Tibial nerve (tissue), 4 donors: ENCODE data around the gene STRN3. TPM values are rescaled to one million over a fixed set of nuclear protein-coding genes. Genes with fewer than 3 reads are reported as not detected.

Experiments used
- DNase-seq, 2 donors: peaks; one replicate each; pipeline ENCODE4 v3.0.0-alpha.2; 2019; ENCODE audit warnings: low spot score in 2 of 2
- H3K27ac ChIP-seq, 4 donors: fragments of 200-600 bp; sonication (generic) in 3 of 4; one replicate each; pipeline ENCODE4 v1.5.1; 2017 to 2019; ENCODE audit warnings: mild to moderate bottlenecking in 1 of 4
- H3K27me3 ChIP-seq, 2 donors: fragments of 200-600 bp; sonication (generic) in 1 of 2; one replicate each; pipeline versions ENCODE4 v1.5.1 to v1.6.0; 2017 to 2019
- H3K36me3 ChIP-seq, 3 donors: fragments of 200-600 bp; sonication (generic); one replicate each; pipeline ENCODE4 v1.5.1; 2018 to 2019
- H3K4me1 ChIP-seq, 4 donors: fragments of 200-600 bp; sonication (generic) in 3 of 4; one replicate each; pipeline ENCODE4 v1.5.1; 2017 to 2019
- H3K4me3 ChIP-seq, 4 donors: fragments of 200-600 bp; sonication (generic) in 3 of 4; one replicate each; pipeline ENCODE4 v1.5.1; 2017 to 2019; ENCODE audit warnings: mild to moderate bottlenecking in 1 of 4, moderate library complexity in 1 of 4
- H3K9me3 ChIP-seq, 4 donors: fragments of 200-600 bp; sonication (generic) in 3 of 4; one replicate each; pipeline ENCODE4 v1.5.1; 2017 to 2019
- CTCF ChIP-seq, 5 experiments: fragments of 200-600 bp in 3 of 5; fragments of 450-650 bp in 2 of 5; sonication (generic) in 3 of 5; IDR thresholded peaks; one replicate each; pipeline ENCODE4 v1.5.1; 2016 to 2019; ENCODE audit warnings: antibody characterized with exemption in 5 of 5, mild to moderate bottlenecking in 3 of 5, moderate library complexity in 2 of 5
- EP300 ChIP-seq, 2 donors: sonication (generic); formaldehyde crosslinking; IDR thresholded peaks; one replicate each; pipeline ENCODE4 v1.6.1; 2017; ENCODE audit warnings: antibody characterized with exemption in 2 of 2, mild to moderate bottlenecking in 1 of 2
- POLR2A ChIP-seq, 2 donors: fragments of 450-650 bp; IDR thresholded peaks; one replicate each; pipeline ENCODE4 v1.6.1; 2017; ENCODE audit warnings: antibody characterized with exemption in 2 of 2, mild to moderate bottlenecking in 2 of 2, moderate library complexity in 2 of 2
- WGBS, 2 donors: methylation state at CpG; one replicate each; pipeline ENCODE4 v1.1.5; 2018; 5-methylcytosine and 5-hydroxymethylcytosine counted together
- total RNA-seq, 4 donors: library from RNA; depleted of rRNA; stranded (reverse); fragments of >200 nt; gene quantifications; one replicate each; pipeline ENCODE4 v1.1.0, GENCODE V29; 2016

STRN3 gene
- total RNA-seq, 4 donors from 2014 or later = 33.5 to 68.8 (median 57.0) TPM

- Histone ChIP-seq H3K9me3 (peaks cover 0 to 21% (median 7%) of the 10 kb centered on the region in 4 donors), H3K4me1 (peaks cover 0 to 5% (median 2%) of the 10 kb centered on the region in 4 donors), H3K27ac (no peak overlapping the region), H3K27me3 (no peaks in the 10 kb centered on the region), H3K36me3 (peaks cover 0 to 57% (median 0%) of the 10 kb centered on the region in 3 donors), H3K4me3 (no peak overlapping the region)
- no peak for DNase-seq
- TF ChIP-seq EP300 (IDR thresholded peaks at IDR 0.05) (no peak), POLR2A (IDR thresholded peaks at IDR 0.05) (no peak), CTCF (IDR thresholded peaks at IDR 0.05) (no peak)
- 76% methylated on average over 3 of the region's 3 CpGs for WGBS, 2 donors
These were observed 25.4 kb downstream of the STRN3 start for GRCh38 chr14:31000629-31001338.

GRCh38 chr14:30999038-30999773 is 27.0 kb downstream of the STRN3 start:
- peaks cover 0 to 21% (median 5%) of the 10 kb centered on the region in 4 donors for H3K4me1 ChIP-seq
- H3K36me3 ChIP-seq = peaks cover 0 to 42% (median 0%) of the 10 kb centered on the region in 3 donors
- peaks cover 0 to 21% (median 7%) of the 10 kb centered on the region in 4 donors for H3K9me3 ChIP-seq
- H3K27ac ChIP-seq = no peak overlapping the region
- H3K4me3 ChIP-seq = no peak overlapping the region
- 95 to 97% methylated on average over 6 of the region's 6 CpGs for WGBS, 2 donors
- no peak for DNase-seq
- TF ChIP-seq POLR2A (IDR thresholded peaks at IDR 0.05) (no peak), CTCF (IDR thresholded peaks at IDR 0.05) (no peak), EP300 (IDR thresholded peaks at IDR 0.05) (no peak)
- H3K27me3 ChIP-seq = no peaks in the 10 kb centered on the region

GRCh38 chr14:30998100-30998706 is 28.0 kb downstream of the STRN3 start:
- Histone ChIP-seq H3K4me3 (no peak overlapping the region), H3K36me3 (peaks cover 0 to 35% (median 0%) of the 10 kb centered on the region in 3 donors), H3K9me3 (peaks cover 0 to 21% (median 7%) of the 10 kb centered on the region in 4 donors), H3K27me3 (no peaks in the 10 kb centered on the region), H3K27ac (no peak overlapping the region), H3K4me1 (peaks cover 0 to 28% (median 5%) of the 10 kb centered on the region in 4 donors)
- no peak for DNase-seq
- 88 to 95% methylated on average over 1 of the region's 1 CpG for WGBS, 2 donors
- TF ChIP-seq POLR2A (IDR thresholded peaks at IDR 0.05) (no peak), EP300 (IDR thresholded peaks at IDR 0.05) (no peak), CTCF (IDR thresholded peaks at IDR 0.05) (no peak)

GRCh38 chr14:30996892-30997659 is 29.1 kb downstream of the STRN3 start:
- Histone ChIP-seq H3K27me3 (no peaks in the 10 kb centered on the region), H3K4me1 (peaks cover 0 to 35% (median 5%) of the 10 kb centered on the region in 4 donors), H3K36me3 (peaks cover 0 to 26% (median 0%) of the 10 kb centered on the region in 3 donors), H3K27ac (no peak overlapping the region), H3K4me3 (no peak overlapping the region), H3K9me3 (peaks cover 0 to 21% (median 7%) of the 10 kb centered on the region in 4 donors)
- TF ChIP-seq CTCF (IDR thresholded peaks at IDR 0.05) (no peak), EP300 (IDR thresholded peaks at IDR 0.05) (no peak), POLR2A (IDR thresholded peaks at IDR 0.05) (no peak)
- DNase-seq = no peak
- 76 to 78% methylated on average over 4 of the region's 4 CpGs for WGBS, 2 donors
